Measurements from ENCODE around the gene PSME2.

GRCh38 chr14:24150061-24150460, 3.7 kb upstream of the PSME2 start:
- TF ChIP-seq, protein P1, sequence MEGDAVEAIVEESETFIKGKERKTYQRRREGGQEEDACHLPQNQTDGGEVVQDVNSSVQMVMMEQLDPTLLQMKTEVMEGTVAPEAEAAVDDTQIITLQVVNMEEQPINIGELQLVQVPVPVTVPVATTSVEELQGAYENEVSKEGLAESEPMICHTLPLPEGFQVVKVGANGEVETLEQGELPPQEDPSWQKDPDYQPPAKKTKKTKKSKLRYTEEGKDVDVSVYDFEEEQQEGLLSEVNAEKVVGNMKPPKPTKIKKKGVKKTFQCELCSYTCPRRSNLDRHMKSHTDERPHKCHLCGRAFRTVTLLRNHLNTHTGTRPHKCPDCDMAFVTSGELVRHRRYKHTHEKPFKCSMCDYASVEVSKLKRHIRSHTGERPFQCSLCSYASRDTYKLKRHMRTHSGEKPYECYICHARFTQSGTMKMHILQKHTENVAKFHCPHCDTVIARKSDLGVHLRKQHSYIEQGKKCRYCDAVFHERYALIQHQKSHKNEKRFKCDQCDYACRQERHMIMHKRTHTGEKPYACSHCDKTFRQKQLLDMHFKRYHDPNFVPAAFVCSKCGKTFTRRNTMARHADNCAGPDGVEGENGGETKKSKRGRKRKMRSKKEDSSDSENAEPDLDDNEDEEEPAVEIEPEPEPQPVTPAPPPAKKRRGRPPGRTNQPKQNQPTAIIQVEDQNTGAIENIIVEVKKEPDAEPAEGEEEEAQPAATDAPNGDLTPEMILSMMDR (conservative IDR thresholded peaks at IDR 0.05 in 1 of 2, IDR thresholded peaks at IDR 0.05 in 1 of 2; ENCODE audit: extremely low read depth in 1 of 2, insufficient read depth in 1 of 2, low read depth in 1 of 2, low read length in 2 of 2): no peak
- no peak for TF ChIP-seq EZH2 (IDR thresholded peaks at IDR 0.05; ENCODE audit: borderline replicate concordance, low read length)

All from mammary epithelial cell (primary cell).